Panc1 (cell line): ENCODE data around the gene UST. TPM values are rescaled to one million over a fixed set of nuclear protein-coding genes. Genes with fewer than 3 reads are reported as not detected.

Experiments used
- ATAC-seq: fragments of 200-7000 bp; cut with Tn5 transposase; 2 replicates; pipeline ENCODE4 v1.9.1; 2020; ENCODE audit warnings: mild to moderate bottlenecking, moderate library complexity
- BruUV-seq: library from RNA; stranded (reverse); fragments of 400-500 nt; replicated peaks from 2 replicates; lab custom pipeline; 2021; lab: Mats Ljungman, UMichigan
- CTCF ChIA-PET: fragments of 300-600 bp; sonication (Branson Sonifier 250); formaldehyde crosslinking; loops from one replicate; lab custom pipeline; 2022; ENCODE audit warnings: antibody characterized with exemption; lab: Charles Lee
- POLR2A ChIA-PET: fragments of 300-600 bp; sonication (Branson Sonifier 250); formaldehyde crosslinking; loops from one replicate; lab custom pipeline; 2022; ENCODE audit warnings: antibody characterized with exemption; lab: Charles Lee
- DNase-seq: peaks from one replicate; pipeline ENCODE4 v3.0.0-alpha.2; 2010; ENCODE audit warnings: low read depth, low spot score
- H3K27ac ChIP-seq: 2 replicates; pipeline ENCODE4 v1.5.1; 2011; ENCODE audit warnings: mild to moderate bottlenecking, low read length, inconsistent platforms
- H3K27me3 ChIP-seq: fragments of 200-500 bp; sonication (Bioruptor generic); 2 replicates; pipeline ENCODE4 v1.6.0; 2014; ENCODE audit warnings: low read length, inconsistent platforms; ENCODE audit not compliant: control insufficient read depth, insufficient read depth
- H3K36me3 ChIP-seq: fragments of 200-500 bp; sonication (Bioruptor generic); 2 replicates; pipeline ENCODE4 v1.5.1; 2014; ENCODE audit warnings: inconsistent platforms, mild to moderate bottlenecking, low read length, moderate library complexity; ENCODE audit not compliant: control insufficient read depth, insufficient read depth
- H3K4me1 ChIP-seq: 2 replicates; pipeline ENCODE4 v1.5.1; 2011; ENCODE audit warnings: inconsistent platforms, mild to moderate bottlenecking, low read length, moderate library complexity; ENCODE audit not compliant: control insufficient read depth, insufficient read depth
- H3K4me3 ChIP-seq, 2 experiments: 2 replicates each; pipeline ENCODE4 v1.5.1; 2011 to 2012; ENCODE audit warnings: low read depth in 2 of 2, low read length in 2 of 2, mild to moderate bottlenecking in 2 of 2, inconsistent platforms in 1 of 2, moderate library complexity in 1 of 2
- H3K9me3 ChIP-seq: fragments of 200-500 bp; sonication (Bioruptor generic); 2 replicates; pipeline ENCODE4 v1.5.1; 2014; ENCODE audit warnings: low read depth, mild to moderate bottlenecking, inconsistent platforms, low read length, moderate library complexity; ENCODE audit not compliant: control insufficient read depth, insufficient read depth
- POLR2AphosphoS5 ChIP-seq: IDR thresholded peaks from 2 replicates; pipeline ENCODE4 v1.6.1; 2012; ENCODE audit warnings: mild to moderate bottlenecking, low read depth, low read length, moderate library complexity
- SIN3A ChIP-seq: IDR thresholded peaks from 2 replicates; pipeline ENCODE4 v1.6.1; 2012; ENCODE audit warnings: low read depth, mild to moderate bottlenecking, low read length, moderate library complexity, borderline replicate concordance; ENCODE audit not compliant: insufficient read depth
- TCF7L2 ChIP-seq: IDR thresholded peaks from 2 replicates; pipeline ENCODE4 v1.6.1; 2011; ENCODE audit warnings: mild to moderate bottlenecking, low read depth, low read length, inconsistent platforms
- in situ Hi-C: cut with HindIII; loops from 2 replicates; pipeline ENCODE4 v1.10.0; 2016; ENCODE audit warnings: low sequenced_read_pairs, low pct_unique_long_range_greater_than_20kb
- intact Hi-C: fragments of 100-400 bp; cut with micrococcal nuclease; formaldehyde crosslinking; loops from one replicate; pipeline ENCODE4 v1.10.0; 2022; ENCODE audit not compliant: unreplicated experiment
- total RNA-seq: library from RNA; stranded (reverse); gene quantifications from one replicate; pipeline ENCODE4 v1.2.1, GENCODE V29; 2021; ENCODE audit not compliant: unreplicated experiment
- TF ChIP-seq, protein P1 (sequence below): fragments of 450-650 bp; IDR thresholded peaks from 2 replicates; pipeline ENCODE4 v1.5.1; 2017; ENCODE audit warnings: mild to moderate bottlenecking
- TF ChIP-seq, protein P2 (sequence below), 2 experiments: IDR thresholded peaks; 2 replicates each; pipeline ENCODE4 v1.6.1; 2011 to 2012; ENCODE audit warnings: low read depth in 2 of 2, control low read depth in 1 of 2, low read length in 1 of 2, mild to moderate bottlenecking in 1 of 2, moderate library complexity in 1 of 2; ENCODE audit not compliant: insufficient read depth in 1 of 2

Gene UST
- total RNA-seq, 1 experiment from 2014 or later: 0.15 TPM

DNA sequence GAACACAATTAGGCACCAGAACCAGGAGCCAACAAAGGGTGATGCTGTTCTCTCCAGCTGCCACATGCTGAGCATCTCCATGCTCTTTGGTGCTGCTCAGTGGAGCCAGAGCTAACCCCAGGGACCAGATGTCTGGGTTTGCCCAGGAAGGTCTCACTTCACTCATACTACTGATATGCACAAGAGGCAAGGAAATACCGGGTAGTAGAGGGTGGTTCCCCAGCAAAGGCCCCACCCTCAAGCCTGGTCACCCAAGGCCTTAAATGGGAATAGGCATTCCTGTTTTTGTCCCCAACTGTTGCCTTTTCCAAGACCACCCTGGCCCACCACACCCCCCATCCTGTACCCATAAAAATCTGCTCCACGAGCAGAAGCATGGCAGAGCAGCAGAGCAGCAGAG is 366.1 kb downstream of the UST start:
- Histone ChIP-seq H3K9me3 (no peaks in the 10 kb centered on the region), H3K27ac (no peak overlapping the region), H3K36me3 (no peaks in the 10 kb centered on the region), H3K27me3 (0 out of 2 replicates have a peak, but pooled peaks cover 2% of the 10 kb centered on the region), H3K4me1 (no peaks in the 10 kb centered on the region), H3K4me3 (no peak overlapping the region)
- ATAC-seq: no peak
- POLR2A ChIA-PET: no interaction called here
- BruUV-seq: no TSS peak
- TF ChIP-seq, protein P1, sequence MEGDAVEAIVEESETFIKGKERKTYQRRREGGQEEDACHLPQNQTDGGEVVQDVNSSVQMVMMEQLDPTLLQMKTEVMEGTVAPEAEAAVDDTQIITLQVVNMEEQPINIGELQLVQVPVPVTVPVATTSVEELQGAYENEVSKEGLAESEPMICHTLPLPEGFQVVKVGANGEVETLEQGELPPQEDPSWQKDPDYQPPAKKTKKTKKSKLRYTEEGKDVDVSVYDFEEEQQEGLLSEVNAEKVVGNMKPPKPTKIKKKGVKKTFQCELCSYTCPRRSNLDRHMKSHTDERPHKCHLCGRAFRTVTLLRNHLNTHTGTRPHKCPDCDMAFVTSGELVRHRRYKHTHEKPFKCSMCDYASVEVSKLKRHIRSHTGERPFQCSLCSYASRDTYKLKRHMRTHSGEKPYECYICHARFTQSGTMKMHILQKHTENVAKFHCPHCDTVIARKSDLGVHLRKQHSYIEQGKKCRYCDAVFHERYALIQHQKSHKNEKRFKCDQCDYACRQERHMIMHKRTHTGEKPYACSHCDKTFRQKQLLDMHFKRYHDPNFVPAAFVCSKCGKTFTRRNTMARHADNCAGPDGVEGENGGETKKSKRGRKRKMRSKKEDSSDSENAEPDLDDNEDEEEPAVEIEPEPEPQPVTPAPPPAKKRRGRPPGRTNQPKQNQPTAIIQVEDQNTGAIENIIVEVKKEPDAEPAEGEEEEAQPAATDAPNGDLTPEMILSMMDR: no peak
- no peak for TF ChIP-seq SIN3A
- TF ChIP-seq POLR2AphosphoS5: no peak
- TF ChIP-seq, protein P2, sequence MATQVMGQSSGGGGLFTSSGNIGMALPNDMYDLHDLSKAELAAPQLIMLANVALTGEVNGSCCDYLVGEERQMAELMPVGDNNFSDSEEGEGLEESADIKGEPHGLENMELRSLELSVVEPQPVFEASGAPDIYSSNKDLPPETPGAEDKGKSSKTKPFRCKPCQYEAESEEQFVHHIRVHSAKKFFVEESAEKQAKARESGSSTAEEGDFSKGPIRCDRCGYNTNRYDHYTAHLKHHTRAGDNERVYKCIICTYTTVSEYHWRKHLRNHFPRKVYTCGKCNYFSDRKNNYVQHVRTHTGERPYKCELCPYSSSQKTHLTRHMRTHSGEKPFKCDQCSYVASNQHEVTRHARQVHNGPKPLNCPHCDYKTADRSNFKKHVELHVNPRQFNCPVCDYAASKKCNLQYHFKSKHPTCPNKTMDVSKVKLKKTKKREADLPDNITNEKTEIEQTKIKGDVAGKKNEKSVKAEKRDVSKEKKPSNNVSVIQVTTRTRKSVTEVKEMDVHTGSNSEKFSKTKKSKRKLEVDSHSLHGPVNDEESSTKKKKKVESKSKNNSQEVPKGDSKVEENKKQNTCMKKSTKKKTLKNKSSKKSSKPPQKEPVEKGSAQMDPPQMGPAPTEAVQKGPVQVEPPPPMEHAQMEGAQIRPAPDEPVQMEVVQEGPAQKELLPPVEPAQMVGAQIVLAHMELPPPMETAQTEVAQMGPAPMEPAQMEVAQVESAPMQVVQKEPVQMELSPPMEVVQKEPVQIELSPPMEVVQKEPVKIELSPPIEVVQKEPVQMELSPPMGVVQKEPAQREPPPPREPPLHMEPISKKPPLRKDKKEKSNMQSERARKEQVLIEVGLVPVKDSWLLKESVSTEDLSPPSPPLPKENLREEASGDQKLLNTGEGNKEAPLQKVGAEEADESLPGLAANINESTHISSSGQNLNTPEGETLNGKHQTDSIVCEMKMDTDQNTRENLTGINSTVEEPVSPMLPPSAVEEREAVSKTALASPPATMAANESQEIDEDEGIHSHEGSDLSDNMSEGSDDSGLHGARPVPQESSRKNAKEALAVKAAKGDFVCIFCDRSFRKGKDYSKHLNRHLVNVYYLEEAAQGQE (IDR thresholded peaks at IDR 0.05; ENCODE audit: insufficient read depth in 1 of 2, low read depth in 2 of 2, low read length in 1 of 2): no peak
- no peak for TF ChIP-seq TCF7L2
- CTCF ChIA-PET: no interaction called here
- no peak for DNase-seq
- intact Hi-C loops: no loop called here
- in situ Hi-C loops: no loop called here

DNA sequence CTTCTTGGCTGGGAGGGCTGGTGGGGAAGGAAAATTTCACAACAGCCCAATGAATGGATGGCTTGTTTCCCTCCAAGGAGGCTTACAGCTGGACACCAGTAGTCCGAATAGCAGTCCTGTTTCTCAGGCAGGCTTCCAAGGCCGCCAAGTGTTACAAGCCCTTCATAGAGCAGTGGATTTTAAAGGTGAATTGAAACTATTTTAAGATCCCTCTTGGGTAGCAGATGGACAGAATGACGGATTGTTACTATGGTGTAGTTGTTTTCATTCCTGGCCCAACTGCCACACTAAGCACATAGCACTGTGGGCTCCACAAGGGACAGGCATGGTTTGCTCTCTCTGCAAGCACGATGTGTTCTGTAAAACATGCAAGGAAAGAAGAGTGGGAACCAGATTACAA is 367.3 kb downstream of the UST start:
- no peak overlapping the region for H3K27ac ChIP-seq
- H3K36me3 ChIP-seq: no peaks in the 10 kb centered on the region
- no peak for ATAC-seq
- ChIA-PET POLR2A (no interaction called here), CTCF (no interaction called here)
- 0 out of 2 replicates have a peak, but pooled peaks cover 2% of the 10 kb centered on the region for H3K27me3 ChIP-seq
- no peak for DNase-seq
- H3K4me3 ChIP-seq: no peak overlapping the region
- H3K9me3 ChIP-seq: no peaks in the 10 kb centered on the region
- in situ Hi-C loops (no loop called here), intact Hi-C loops (no loop called here)
- BruUV-seq: no TSS peak
- TF ChIP-seq TCF7L2 (no peak), SIN3A (no peak), POLR2AphosphoS5 (no peak)
- TF ChIP-seq, protein P2 (IDR thresholded peaks at IDR 0.05; ENCODE audit: insufficient read depth in 1 of 2, low read depth in 2 of 2, low read length in 1 of 2): no peak
- TF ChIP-seq, protein P1: no peak
- H3K4me1 ChIP-seq: no peaks in the 10 kb centered on the region
